Thyroid gland (tissue), 4 donors: ENCODE data around the gene DTD1.

Experiments
- CTCF ChIP-seq, 6 experiments: fragments of 200-600 bp in 3 of 6; fragments of 450-650 bp in 3 of 6; sonication (generic) in 3 of 6; IDR thresholded peaks; one replicate each; pipeline ENCODE4 v1.5.1; 2016 to 2019; ENCODE audit warnings: antibody characterized with exemption in 6 of 6, mild to moderate bottlenecking in 2 of 6, inconsistent platforms in 1 of 6, moderate library complexity in 1 of 6
- POLR2A ChIP-seq, 2 donors: fragments of 450-650 bp; IDR thresholded peaks; one replicate each; pipeline ENCODE4 v1.6.1; 2017; ENCODE audit warnings: antibody characterized with exemption in 2 of 2, mild to moderate bottlenecking in 2 of 2, moderate library complexity in 1 of 2

GRCh38 chr20:18611492-18611891 lies 23.6 kb downstream of the DTD1 start:
- TF ChIP-seq CTCF (IDR thresholded peaks at IDR 0.05) (no peak), POLR2A (IDR thresholded peaks at IDR 0.05) (no peak)
